PC-3 (cell line): ENCODE results near the gene MVK.

Experiments
- CTCF ChIP-seq: fragments of 300-600 bp; sonication (generic); conservative IDR thresholded peaks from 2 replicates; pipeline ENCODE4 v1.5.1; 2017; ENCODE audit warnings: antibody characterized with exemption, low read depth, mild to moderate bottlenecking, low read length
- EZH2 ChIP-seq: fragments of 300-600 bp; sonication (generic); IDR thresholded peaks from one replicate; pipeline ENCODE4 v1.6.1; 2017; ENCODE audit warnings: antibody characterized with exemption, mild to moderate bottlenecking, low read length; ENCODE audit not compliant: unreplicated experiment
- EZH2phosphoT487 ChIP-seq: fragments of 300-600 bp; sonication (generic); IDR thresholded peaks from 2 replicates; pipeline ENCODE4 v1.6.1; 2018; ENCODE audit warnings: mild to moderate bottlenecking, antibody characterized with exemption, low read length, borderline replicate concordance

- TF ChIP-seq CTCF (no peak), EZH2phosphoT487 (no peak), EZH2 (no peak)
These were observed 67.4 kb downstream of the MVK start for GRCh38 chr12:109640961-109641360.
